Osteoblast (primary cell): ENCODE measurements around the gene CDHR1. TPM values are rescaled to one million over a fixed set of nuclear protein-coding genes. Genes with fewer than 3 reads are reported as not detected.

Experiments
- DNase-seq: peaks from one replicate; pipeline ENCODE4 v3.0.0; 2011; ENCODE audit warnings: low spot score, mixed read lengths; ENCODE audit not compliant: insufficient read length; ENCODE audit errors: missing footprints
- H2AFZ ChIP-seq: 2 replicates; pipeline ENCODE4 v1.6.0; 2011; ENCODE audit warnings: mild to moderate bottlenecking, low read length
- H3K27ac ChIP-seq: 2 replicates; pipeline ENCODE4 v1.5.1; 2011; ENCODE audit warnings: mild to moderate bottlenecking, low read depth, low read length, moderate library complexity
- H3K27me3 ChIP-seq: 2 replicates; pipeline ENCODE4 v1.6.0; 2012; ENCODE audit warnings: mild to moderate bottlenecking, control low read depth, inconsistent platforms, low read length, moderate library complexity; ENCODE audit not compliant: insufficient read depth
- H3K36me3 ChIP-seq: 2 replicates; pipeline ENCODE4 v1.5.1; 2011; ENCODE audit warnings: mild to moderate bottlenecking, low read length, control low read depth, moderate library complexity; ENCODE audit not compliant: insufficient read depth
- H3K4me1 ChIP-seq: 2 replicates; pipeline ENCODE4 v1.5.1; 2011; ENCODE audit warnings: mild to moderate bottlenecking, low read length, control low read depth, moderate library complexity; ENCODE audit not compliant: insufficient read depth
- H3K4me2 ChIP-seq: 2 replicates; pipeline ENCODE4 v1.6.0; 2011; ENCODE audit warnings: mild to moderate bottlenecking, low read length; ENCODE audit not compliant: insufficient read depth
- H3K4me3 ChIP-seq: fragments of 200-600 bp; sonication (generic); 3 replicates; pipeline ENCODE4 v1.5.1; 2012; ENCODE audit warnings: mild to moderate bottlenecking, low read length, inconsistent platforms; ENCODE audit not compliant: insufficient read depth
- H3K79me2 ChIP-seq: 2 replicates; pipeline ENCODE4 v1.6.0; 2012; ENCODE audit warnings: mild to moderate bottlenecking, low read length, control low read depth, inconsistent platforms; ENCODE audit not compliant: insufficient read depth
- H3K9me3 ChIP-seq: 2 replicates; pipeline ENCODE4 v1.5.1; 2011; ENCODE audit warnings: low read depth, low read length, control low read depth
- H4K20me1 ChIP-seq: 2 replicates; pipeline ENCODE4 v1.6.0; 2012; ENCODE audit warnings: mild to moderate bottlenecking, low read length, control low read depth; ENCODE audit not compliant: insufficient read depth
- CTCF ChIP-seq: IDR thresholded peaks from 2 replicates; pipeline ENCODE4 v1.5.1; 2011; ENCODE audit warnings: mild to moderate bottlenecking, low read depth, low read length, moderate library complexity; ENCODE audit errors: extremely low read depth
- total RNA-seq: library from RNA; depleted of rRNA; stranded (reverse); fragments of >200 nt; gene quantifications from 2 replicates; pipeline ENCODE4 v1.2.3, GENCODE V29; 2012

Gene CDHR1
- total RNA-seq, 1 donor: under 0.01 TPM

DNA sequence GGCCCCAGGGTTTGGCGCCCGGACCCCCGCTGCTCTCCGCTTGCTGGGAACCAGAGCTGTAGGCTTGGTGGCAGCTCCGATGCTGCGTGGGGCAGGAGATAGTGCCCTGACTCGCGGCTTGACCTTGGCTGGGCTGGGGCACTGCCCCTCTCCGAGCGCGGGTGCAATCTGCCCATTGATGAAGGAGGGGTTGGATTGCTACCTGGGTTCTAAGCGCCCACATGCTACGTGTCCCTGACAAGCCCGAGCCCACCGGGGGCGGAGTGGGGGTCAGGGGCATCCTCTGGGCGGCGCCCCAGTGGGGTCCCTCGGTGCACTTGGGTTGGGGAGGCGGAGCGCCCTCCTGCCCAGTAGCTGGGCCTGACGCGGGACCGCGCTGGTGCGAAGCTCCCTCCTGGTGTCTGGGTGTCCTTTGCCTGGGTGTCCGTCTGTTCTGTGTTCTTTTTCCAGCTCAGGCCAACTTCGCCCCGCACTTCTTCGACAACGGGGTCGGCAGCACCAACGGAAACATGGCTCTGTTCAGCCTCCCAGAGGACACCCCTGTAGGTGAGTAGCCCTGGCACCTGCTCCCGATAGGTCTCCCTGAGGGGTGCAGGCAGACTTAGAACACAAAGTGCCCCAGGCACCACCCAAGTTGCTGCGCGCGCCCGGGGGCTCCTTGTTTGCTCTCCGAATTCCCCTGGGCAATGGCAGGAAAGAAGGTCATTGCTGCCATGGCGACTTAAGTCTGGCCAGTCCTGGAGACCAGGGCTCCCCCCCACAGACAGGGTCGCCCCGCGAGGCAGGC lies 900 bp downstream of the CDHR1 start:
- no peaks in the 10 kb centered on the region for H4K20me1 ChIP-seq
- H3K4me3 ChIP-seq: no peak overlapping the region
- no peaks in the 10 kb centered on the region for H3K9me3 ChIP-seq
- no peak overlapping the region for H3K27ac ChIP-seq
- H2AFZ ChIP-seq: no peak overlapping the region
- no peak for DNase-seq
- H3K4me1 ChIP-seq: no peaks in the 10 kb centered on the region
- no peak overlapping the region for H3K4me2 ChIP-seq
- no peaks in the 10 kb centered on the region for H3K36me3 ChIP-seq
- peaks cover 30% of the 10 kb centered on the region for H3K27me3 ChIP-seq
- no peak for TF ChIP-seq CTCF
- no peaks in the 10 kb centered on the region for H3K79me2 ChIP-seq

GRCh38 chr10:84196083-84196482 lies 1.7 kb downstream of the CDHR1 start:
- no peak overlapping the region for H3K27ac ChIP-seq
- no peak overlapping the region for H3K4me2 ChIP-seq
- no peak for TF ChIP-seq CTCF
- peaks cover 30% of the 10 kb centered on the region for H3K27me3 ChIP-seq
- no peaks in the 10 kb centered on the region for H3K79me2 ChIP-seq
- H3K36me3 ChIP-seq: no peaks in the 10 kb centered on the region
- no peak overlapping the region for H2AFZ ChIP-seq
- DNase-seq: no peak
- no peaks in the 10 kb centered on the region for H3K4me1 ChIP-seq
- no peaks in the 10 kb centered on the region for H4K20me1 ChIP-seq
- no peaks in the 10 kb centered on the region for H3K9me3 ChIP-seq
- H3K4me3 ChIP-seq: no peak overlapping the region

DNA sequence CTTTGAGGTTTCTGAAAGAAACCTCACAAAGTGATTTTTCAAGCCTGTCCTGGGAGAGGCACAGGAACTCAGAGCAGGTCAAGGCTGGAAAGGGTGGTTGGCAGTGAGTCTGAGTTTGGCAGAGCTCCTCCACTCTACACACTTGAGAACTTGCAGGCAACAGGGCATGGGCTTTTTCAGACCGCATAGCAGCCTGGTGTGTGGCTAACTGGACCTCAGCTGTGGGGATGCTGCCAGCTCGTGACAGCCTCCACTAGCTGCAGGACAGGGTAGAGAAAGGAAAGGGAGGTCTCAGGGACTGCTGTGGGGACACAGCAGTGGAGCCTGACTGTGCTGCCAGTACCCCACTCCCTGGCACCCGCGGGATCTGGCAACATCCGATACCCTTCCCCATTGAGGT lies 2.6 kb downstream of the CDHR1 start:
- Histone ChIP-seq H3K4me2 (no peak overlapping the region), H3K27ac (no peak overlapping the region), H3K79me2 (no peaks in the 10 kb centered on the region), H3K4me3 (no peak overlapping the region), H3K27me3 (peaks cover 30% of the 10 kb centered on the region), H3K4me1 (no peaks in the 10 kb centered on the region), H4K20me1 (no peaks in the 10 kb centered on the region), H2AFZ (no peak overlapping the region), H3K36me3 (no peaks in the 10 kb centered on the region), H3K9me3 (no peaks in the 10 kb centered on the region)
- TF ChIP-seq CTCF: no peak
- DNase-seq: no peak

- Histone ChIP-seq H3K36me3 (no peaks in the 10 kb centered on the region), H3K9me3 (no peaks in the 10 kb centered on the region), H3K4me2 (no peak overlapping the region), H3K4me3 (no peak overlapping the region), H3K27ac (no peak overlapping the region), H3K79me2 (no peaks in the 10 kb centered on the region), H3K27me3 (peaks cover 30% of the 10 kb centered on the region), H2AFZ (no peak overlapping the region), H4K20me1 (no peaks in the 10 kb centered on the region), H3K4me1 (no peaks in the 10 kb centered on the region)
- no peak for TF ChIP-seq CTCF
- no peak for DNase-seq
Measured at GRCh38 chr10:84197643-84198042, 3.3 kb downstream of the CDHR1 start.
